ENCODE measurements around the gene LDB1.

DNA sequence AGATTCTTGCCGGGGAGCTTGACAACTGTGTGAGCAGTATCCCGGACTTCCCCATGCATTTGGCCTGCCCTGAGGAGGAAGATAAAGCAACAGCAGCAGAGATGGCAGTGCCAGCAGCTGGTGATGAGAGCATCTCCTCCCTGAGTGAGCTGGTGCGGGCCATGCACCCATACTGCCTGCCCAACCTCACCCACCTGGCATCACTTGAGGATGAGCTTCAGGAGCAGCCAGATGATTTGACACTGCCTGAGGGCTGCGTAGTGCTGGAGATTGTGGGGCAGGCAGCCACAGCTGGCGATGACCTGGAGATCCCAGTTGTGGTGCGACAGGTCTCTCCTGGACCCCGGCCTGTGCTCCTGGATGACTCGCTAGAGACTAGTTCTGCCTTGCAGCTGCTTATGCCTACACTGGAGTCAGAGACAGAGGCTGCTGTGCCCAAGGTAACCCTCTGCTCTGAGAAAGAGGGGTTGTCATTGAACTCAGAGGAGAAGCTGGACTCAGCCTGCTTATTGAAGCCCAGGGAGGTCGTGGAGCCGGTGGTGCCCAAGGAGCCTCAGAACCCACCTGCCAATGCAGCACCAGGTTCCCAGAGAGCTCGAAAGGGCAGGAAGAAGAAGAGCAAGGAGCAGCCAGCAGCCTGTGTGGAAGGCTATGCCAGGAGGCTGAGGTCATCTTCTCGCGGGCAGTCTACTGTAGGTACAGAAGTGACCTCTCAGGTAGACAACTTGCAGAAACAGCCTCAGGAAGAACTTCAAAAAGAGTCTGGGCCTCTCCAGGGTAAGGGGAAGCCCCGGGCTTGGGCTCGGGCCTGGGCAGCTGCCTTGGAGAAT, 19.3 kb upstream of the LDB1 start:
- TF ChIP-seq GATA2 (IDR thresholded peaks at IDR 0.05; ENCODE audit: low read depth, low read length) (no peak), GATA3 (IDR thresholded peaks at IDR 0.05; ENCODE audit: low read depth, low read length) (no peak)
